K562 (cell line): ENCODE data around the gene UNC5B. TPM values are rescaled to one million over a fixed set of nuclear protein-coding genes. Genes with fewer than 3 reads are reported as not detected.

Experiments
- ATAC-seq: fragments of 200-7000 bp; cut with Tn5 transposase; 3 replicates; pipeline ENCODE4 v1.9.1; 2020; ENCODE audit warnings: moderate library complexity
- BruUV-seq: library from RNA; stranded (reverse); fragments of 400-500 nt; replicated peaks from 2 replicates; lab custom pipeline; 2021; lab: Mats Ljungman, UMichigan
- CTCF ChIA-PET: fragments of 300-600 bp; formaldehyde crosslinking; extraction: SDS; loops from one replicate; lab custom pipeline; 2021; ENCODE audit warnings: low intra/inter-chr PET ratio; lab: Yijun Ruan, JAX
- POLR2A ChIA-PET: fragments of 300-600, 350-650 bp; sonication (Branson Sonifier 250); formaldehyde crosslinking; extraction: SDS; loops from one replicate; lab custom pipeline; 2021; ENCODE audit warnings: antibody characterized with exemption, inconsistent platforms; lab: Yijun Ruan, JAX
- DNase-seq, 4 experiments: peaks; one replicate each; pipeline versions ENCODE4 v3.0.0 to v3.0.0-alpha.2; 2011 to 2018; ENCODE audit warnings: low spot score in 3 of 4, mixed read lengths in 3 of 4; ENCODE audit errors: extremely low read depth in 1 of 4
- FAIRE-seq: peaks from 2 replicates; lab custom pipeline; 2011; peaks lifted over from hg19 to GRCh38; lab: Jason Lieb, UNC
- H2AFZ ChIP-seq: 2 replicates; pipeline ENCODE4 v1.6.0; 2011; ENCODE audit warnings: low read depth, low read length, control low read depth, inconsistent platforms
- H3K27ac ChIP-seq: fragments of 200-600 bp; 3 replicates; pipeline ENCODE4 v1.8.0; 2011; ENCODE audit warnings: low read depth, mild to moderate bottlenecking, control low read depth, inconsistent platforms, low read length, moderate library complexity, mixed read lengths; ENCODE audit errors: extremely low read depth
- H3K27me3 ChIP-seq, 2 experiments: fragments of 300-600 bp in 1 of 2; 2 replicates in 1 of 2; 3 replicates in 1 of 2; pipeline versions ENCODE4 v1.6.0 to v1.8.0; 2011; ENCODE audit warnings: inconsistent platforms in 2 of 2, low read length in 2 of 2, mild to moderate bottlenecking in 1 of 2, mixed read lengths in 1 of 2, moderate library complexity in 1 of 2; ENCODE audit not compliant: control insufficient read depth in 2 of 2, insufficient read depth in 2 of 2
- H3K36me3 ChIP-seq: fragments of 300-600 bp; 3 replicates; pipeline ENCODE4 v1.8.0; 2011; ENCODE audit warnings: mild to moderate bottlenecking, low read length, inconsistent platforms; ENCODE audit not compliant: control insufficient read depth, insufficient read depth
- H3K4me1 ChIP-seq, 2 experiments: fragments of 200-600 bp in 1 of 2; replicated peaks in 1 of 2; 2 replicates in 1 of 2; 3 replicates in 1 of 2; pipeline versions ENCODE4 v1.5.1 to v1.8.0; 2011; ENCODE audit warnings: inconsistent platforms in 2 of 2, low read length in 2 of 2, mild to moderate bottlenecking in 1 of 2, mixed read lengths in 1 of 2, moderate library complexity in 1 of 2; ENCODE audit not compliant: control insufficient read depth in 2 of 2, insufficient read depth in 2 of 2
- H3K4me2 ChIP-seq: 2 replicates; pipeline ENCODE4 v1.6.1; 2011; ENCODE audit warnings: low read length, control low read depth, inconsistent platforms, mixed read lengths; ENCODE audit not compliant: insufficient read depth
- H3K4me3 ChIP-seq: fragments of 200-600 bp; sonication (generic), shearing (Covaris generic); 2 replicates; pipeline ENCODE4 v1.5.1; 2016; ENCODE audit warnings: control low read depth, inconsistent platforms
- H3K79me2 ChIP-seq: fragments of 200-600 bp; 3 replicates; pipeline ENCODE4 v1.8.0; 2011; ENCODE audit warnings: low read length, inconsistent platforms; ENCODE audit not compliant: control insufficient read depth, insufficient read depth
- H3K9ac ChIP-seq, 2 experiments: 2 replicates each; pipeline versions ENCODE4 v1.6.0 to v1.6.1; 2011; ENCODE audit warnings: low read depth in 2 of 2, low read length in 2 of 2, control low read depth in 1 of 2, inconsistent platforms in 1 of 2, mild to moderate bottlenecking in 1 of 2, mixed read lengths in 1 of 2; ENCODE audit not compliant: insufficient read depth in 1 of 2
- H3K9me1 ChIP-seq: one replicate; pipeline ENCODE4 v1.6.0; 2011; ENCODE audit warnings: inconsistent platforms, mild to moderate bottlenecking, low read length, moderate library complexity; ENCODE audit not compliant: control insufficient read depth, insufficient read depth
- H3K9me3 ChIP-seq: replicated peaks from 2 replicates; pipeline ENCODE4 v1.5.1; 2011; ENCODE audit warnings: low read depth, low read length, inconsistent platforms; ENCODE audit not compliant: control insufficient read depth, insufficient read depth
- H4K20me1 ChIP-seq: replicated peaks from 2 replicates; pipeline ENCODE4 v1.6.1; 2011; ENCODE audit warnings: low read length, inconsistent platforms, mixed read lengths; ENCODE audit not compliant: control insufficient read depth, insufficient read depth
- BACH1 ChIP-seq: fragments of 200-800 bp; sonication (Bioruptor generic); IDR thresholded peaks from 2 replicates; pipeline ENCODE4 v1.6.1; 2016; ENCODE audit warnings: missing genetic modification characterization, missing compliant biosample characterization
- KAT7 ChIP-seq: sonication (generic); formaldehyde crosslinking; IDR thresholded peaks from 2 replicates; pipeline ENCODE4 v1.8.0; 2022; ENCODE audit warnings: missing genetic modification reagents, mild to moderate bottlenecking, borderline replicate concordance
- L3MBTL2 ChIP-seq: fragments of 450-650 bp; IDR thresholded peaks from 2 replicates; pipeline ENCODE4 v1.6.1; 2016; ENCODE audit warnings: mild to moderate bottlenecking, moderate library complexity
- NFIX ChIP-seq: fragments of 250-450 bp; sonication (Bioruptor Pico); IDR thresholded peaks from 2 replicates; pipeline ENCODE4 v1.4.0; 2020; ENCODE audit warnings: low read depth, mild to moderate bottlenecking, moderate library complexity
- POLR2G ChIP-seq: fragments of 200-400 bp; formaldehyde crosslinking; IDR thresholded peaks from 2 replicates; pipeline ENCODE4 v1.6.1; 2017; ENCODE audit warnings: low read depth, mild to moderate bottlenecking, antibody characterized with exemption, low read length, moderate library complexity
- SAFB2 ChIP-seq: fragments of 200-400 bp; formaldehyde crosslinking; IDR thresholded peaks from 2 replicates; pipeline ENCODE4 v1.6.1; 2018; ENCODE audit warnings: borderline replicate concordance, low read length, low read depth, moderate library complexity; ENCODE audit not compliant: severe bottlenecking
- ZNF263 ChIP-seq: sonication (generic); formaldehyde crosslinking; IDR thresholded peaks from 2 replicates; pipeline ENCODE4 v1.8.0; 2022; ENCODE audit warnings: mild to moderate bottlenecking, missing genetic modification reagents, borderline replicate concordance
- WGBS: fragments of 100-300 bp; shearing (Covaris generic); methylation state at CpG from one replicate; pipeline ENCODE4 v1.1.6; 2016; ENCODE audit warnings: low coverage, mixed read lengths; ENCODE audit not compliant: insufficient coverage; ENCODE audit errors: missing lambda C conversion rate; 5-methylcytosine and 5-hydroxymethylcytosine counted together
- in situ Hi-C: fragments of 300-500 bp; cut with MboI; formaldehyde crosslinking; loops from 4 replicates; pipeline ENCODE4 v1.15.0; 2018; ENCODE audit warnings: inconsistent platforms, mixed read lengths
- intact Hi-C: fragments of 100-400 bp; cut with micrococcal nuclease; formaldehyde crosslinking; loops from 2 replicates; pipeline ENCODE4 v1.14.2; 2022
- polyA plus RNA-seq, 8 experiments: library from polyadenylated mRNA; depleted of rRNA in 4 of 8; stranded (reverse) in 5 of 8; unstranded in 3 of 8; fragments of >200 nt; fragmentation: Nextera tagmentation in 2 of 8; fragmentation: Illumina TruSeq in 1 of 8; extraction: Ambion mirVana in 2 of 8; extraction: Trizol in 1 of 8; gene quantifications; 2 replicates each; pipeline versions ENCODE4 v1.2.1 to v1.2.3, GENCODE V29; 2011 to 2014; ENCODE audit warnings: inconsistent platforms in 1 of 8, missing spikeins in 1 of 8
- total RNA-seq, 7 experiments: library from RNA; depleted of rRNA in 6 of 7; stranded (reverse); fragments of >200 nt in 6 of 7; fragmentation: Illumina TruSeq in 2 of 7; extraction: Trizol in 2 of 7; gene quantifications; 2 replicates each; pipeline versions ENCODE4 v1.2.1 to v1.2.3, GENCODE V29; 2011 to 2021; ENCODE audit warnings: low replicate concordance in 1 of 7
- TF ChIP-seq, protein P1 (sequence below), 2 experiments: IDR thresholded peaks; 2 replicates each; pipeline ENCODE4 v1.6.1; 2012; ENCODE audit warnings: improper control_type of control experiment in 2 of 2, low read depth in 2 of 2, low read length in 2 of 2, borderline replicate concordance in 1 of 2
- TF ChIP-seq, protein P2 (sequence below), 2 experiments: fragments of 450-650 bp; formaldehyde crosslinking in 1 of 2; IDR thresholded peaks; 2 replicates each; pipeline versions ENCODE4 v1.4.0 to v1.6.1; 2014 to 2020; ENCODE audit warnings: mild to moderate bottlenecking in 2 of 2, borderline replicate concordance in 1 of 2, low read depth in 1 of 2

The UNC5B gene
- total and polyA plus RNA-seq, 9 of the 15 experiments (the other 6 are each of a cell fraction or from before 2014, with no cell fraction given): 0.10 to 8.4 (median 2.1) TPM

DNA sequence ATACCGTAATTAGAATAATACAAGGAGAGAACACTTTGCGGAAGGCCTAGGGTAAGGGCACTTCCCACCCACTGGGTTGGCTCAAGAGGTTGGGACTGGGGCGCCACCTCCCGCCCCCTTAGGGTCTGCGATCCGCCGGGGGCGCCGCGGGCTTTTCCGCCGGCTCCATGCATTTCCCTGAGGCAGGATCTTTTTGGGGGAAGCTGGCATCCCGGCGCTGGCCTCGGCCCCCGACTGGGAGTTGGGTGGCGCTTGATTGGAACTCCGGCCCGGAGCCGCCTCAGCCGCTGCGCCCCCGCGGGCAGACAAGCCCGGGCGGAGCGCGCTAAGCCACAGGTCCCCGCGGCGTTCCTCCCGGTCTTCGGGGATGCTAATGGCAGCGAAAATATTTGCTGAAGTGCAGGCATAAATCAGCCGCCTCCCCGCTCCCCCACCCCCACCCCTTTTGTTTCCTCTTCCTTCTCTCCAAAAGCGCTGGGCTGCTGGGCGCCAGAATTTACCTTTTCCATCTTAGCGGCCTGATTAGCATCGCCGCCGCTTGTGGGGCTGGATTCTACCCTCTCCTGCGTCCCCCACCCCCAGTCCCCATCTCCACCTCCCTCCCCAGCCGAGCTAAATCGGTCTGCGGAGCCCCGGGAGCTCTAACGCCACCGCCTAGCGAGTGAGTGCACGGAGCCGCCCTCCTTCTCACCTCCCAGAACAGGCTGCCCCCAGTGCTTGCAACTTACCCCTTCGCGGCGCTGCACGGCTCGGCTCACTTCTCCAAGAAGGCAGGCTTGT, 5.1 kb downstream of the UNC5B start:
- H3K4me1 ChIP-seq: peaks cover 4 to 30% of the 10 kb centered on the region in 2 experiments
- H3K9me1 ChIP-seq: no peaks in the 10 kb centered on the region
- WGBS: 10% methylated on average over 47 of the region's 57 CpGs
- POLR2A ChIA-PET: interaction anchor here (0.5 to 2.7 kb wide), 4 partner anchors 12 to 1550 kb away, joined by 3 to 14 read pairs (median 4); no protein-coding TSS in a partner anchor
- no peaks in the 10 kb centered on the region for H3K79me2 ChIP-seq
- no peak overlapping the region for H3K9ac ChIP-seq
- CTCF ChIA-PET: no interaction called here
- in situ Hi-C loops: no loop called here
- peaks cover 29% of the 10 kb centered on the region for H4K20me1 ChIP-seq
- peak in 2 of 4 experiments; percentile 30 to 38 for DNase-seq
- H3K4me2 ChIP-seq: no peak overlapping the region
- H3K4me3 ChIP-seq: no peak overlapping the region
- peak; percentile 60 for ATAC-seq
- H3K27me3 ChIP-seq: peaks cover 8 to 55% of the 10 kb centered on the region in 2 experiments; a peak in 4 of 5 replicates
- H2AFZ ChIP-seq: no peak overlapping the region
- FAIRE-seq: no peak
- intact Hi-C loops: no loop called here
- no peaks in the 10 kb centered on the region for H3K9me3 ChIP-seq
- no peak overlapping the region for H3K27ac ChIP-seq
- BruUV-seq: no TSS peak
- H3K36me3 ChIP-seq: no peaks in the 10 kb centered on the region
- TF ChIP-seq, protein P1, sequence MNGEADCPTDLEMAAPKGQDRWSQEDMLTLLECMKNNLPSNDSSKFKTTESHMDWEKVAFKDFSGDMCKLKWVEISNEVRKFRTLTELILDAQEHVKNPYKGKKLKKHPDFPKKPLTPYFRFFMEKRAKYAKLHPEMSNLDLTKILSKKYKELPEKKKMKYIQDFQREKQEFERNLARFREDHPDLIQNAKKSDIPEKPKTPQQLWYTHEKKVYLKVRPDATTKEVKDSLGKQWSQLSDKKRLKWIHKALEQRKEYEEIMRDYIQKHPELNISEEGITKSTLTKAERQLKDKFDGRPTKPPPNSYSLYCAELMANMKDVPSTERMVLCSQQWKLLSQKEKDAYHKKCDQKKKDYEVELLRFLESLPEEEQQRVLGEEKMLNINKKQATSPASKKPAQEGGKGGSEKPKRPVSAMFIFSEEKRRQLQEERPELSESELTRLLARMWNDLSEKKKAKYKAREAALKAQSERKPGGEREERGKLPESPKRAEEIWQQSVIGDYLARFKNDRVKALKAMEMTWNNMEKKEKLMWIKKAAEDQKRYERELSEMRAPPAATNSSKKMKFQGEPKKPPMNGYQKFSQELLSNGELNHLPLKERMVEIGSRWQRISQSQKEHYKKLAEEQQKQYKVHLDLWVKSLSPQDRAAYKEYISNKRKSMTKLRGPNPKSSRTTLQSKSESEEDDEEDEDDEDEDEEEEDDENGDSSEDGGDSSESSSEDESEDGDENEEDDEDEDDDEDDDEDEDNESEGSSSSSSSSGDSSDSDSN (IDR thresholded peaks at IDR 0.05; ENCODE audit: borderline replicate concordance in 1 of 2, low read depth in 2 of 2, low read length in 2 of 2): 0 out of 4 replicates have a peak, but pooled peaks of 1 of the 2 experiments have one; percentile 40
- TF ChIP-seq L3MBTL2: peak; percentile 26; the same call in 1 of the 2 replicates
- peak; percentile 39; the same call in 1 of the 2 replicates for TF ChIP-seq POLR2G
- no peak for TF ChIP-seq ZNF263
- TF ChIP-seq NFIX: no peak
- TF ChIP-seq BACH1 (tag): no peak
- TF ChIP-seq, protein P2, sequence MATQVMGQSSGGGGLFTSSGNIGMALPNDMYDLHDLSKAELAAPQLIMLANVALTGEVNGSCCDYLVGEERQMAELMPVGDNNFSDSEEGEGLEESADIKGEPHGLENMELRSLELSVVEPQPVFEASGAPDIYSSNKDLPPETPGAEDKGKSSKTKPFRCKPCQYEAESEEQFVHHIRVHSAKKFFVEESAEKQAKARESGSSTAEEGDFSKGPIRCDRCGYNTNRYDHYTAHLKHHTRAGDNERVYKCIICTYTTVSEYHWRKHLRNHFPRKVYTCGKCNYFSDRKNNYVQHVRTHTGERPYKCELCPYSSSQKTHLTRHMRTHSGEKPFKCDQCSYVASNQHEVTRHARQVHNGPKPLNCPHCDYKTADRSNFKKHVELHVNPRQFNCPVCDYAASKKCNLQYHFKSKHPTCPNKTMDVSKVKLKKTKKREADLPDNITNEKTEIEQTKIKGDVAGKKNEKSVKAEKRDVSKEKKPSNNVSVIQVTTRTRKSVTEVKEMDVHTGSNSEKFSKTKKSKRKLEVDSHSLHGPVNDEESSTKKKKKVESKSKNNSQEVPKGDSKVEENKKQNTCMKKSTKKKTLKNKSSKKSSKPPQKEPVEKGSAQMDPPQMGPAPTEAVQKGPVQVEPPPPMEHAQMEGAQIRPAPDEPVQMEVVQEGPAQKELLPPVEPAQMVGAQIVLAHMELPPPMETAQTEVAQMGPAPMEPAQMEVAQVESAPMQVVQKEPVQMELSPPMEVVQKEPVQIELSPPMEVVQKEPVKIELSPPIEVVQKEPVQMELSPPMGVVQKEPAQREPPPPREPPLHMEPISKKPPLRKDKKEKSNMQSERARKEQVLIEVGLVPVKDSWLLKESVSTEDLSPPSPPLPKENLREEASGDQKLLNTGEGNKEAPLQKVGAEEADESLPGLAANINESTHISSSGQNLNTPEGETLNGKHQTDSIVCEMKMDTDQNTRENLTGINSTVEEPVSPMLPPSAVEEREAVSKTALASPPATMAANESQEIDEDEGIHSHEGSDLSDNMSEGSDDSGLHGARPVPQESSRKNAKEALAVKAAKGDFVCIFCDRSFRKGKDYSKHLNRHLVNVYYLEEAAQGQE (IDR thresholded peaks at IDR 0.05; ENCODE audit: borderline replicate concordance): no peak
- TF ChIP-seq, protein P2 (CRISPR knock-in tag; IDR thresholded peaks at IDR 0.05; ENCODE audit: low read depth): 0 out of 2 replicates have a peak, but pooled peaks have one; percentile 33
- no peak for TF ChIP-seq SAFB2
- 0 out of 2 replicates have a peak, but pooled peaks have one; percentile 42 for TF ChIP-seq KAT7 (CRISPR knock-in tag)
